GM19238 (cell line): Measurements from ENCODE around the gene RND2.

Experiments
- DNase-seq: peaks from one replicate; pipeline ENCODE4 v3.0.0; 2011; ENCODE audit warnings: low spot score; ENCODE audit not compliant: insufficient read length

The RND2 gene

GRCh38 chr17:43070872-43071271 lies 45.8 kb downstream of the RND2 start:
- no peak for DNase-seq

GRCh38 chr17:43074869-43075268 lies 49.8 kb downstream of the RND2 start:
- DNase-seq: no peak

GRCh38 chr17:43079641-43080302 lies 54.7 kb downstream of the RND2 start:
- no peak for DNase-seq
